ENCODE data around the gene GMDS. TPM values are rescaled to one million over a fixed set of nuclear protein-coding genes. Genes with fewer than 3 reads are reported as not detected.

The GMDS gene
- total and polyA plus RNA-seq, 2 of the 4 experiments (the other 2 are of a cell fraction) = 7.3 to 21.9 TPM

DNA sequence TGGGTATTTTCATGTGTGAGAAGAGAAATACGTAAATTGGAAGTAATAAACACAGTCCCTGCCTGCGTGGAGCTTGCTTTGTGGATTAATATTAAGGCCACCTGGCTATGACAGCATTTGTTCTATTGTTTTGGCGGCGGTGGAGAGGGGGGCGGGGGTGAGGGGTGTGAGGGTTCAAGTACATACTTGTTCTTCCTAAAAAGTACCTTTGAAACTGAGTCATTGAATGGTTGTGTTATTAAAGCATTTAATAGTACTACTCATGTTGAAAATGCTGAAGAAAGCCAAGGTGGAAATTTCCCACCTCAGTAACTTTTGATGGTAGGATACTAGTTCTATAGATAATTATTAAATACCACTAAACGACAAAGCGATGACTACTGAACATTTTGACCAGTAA, 540.7 kb downstream of the GMDS start:
- dilution Hi-C loops (cut with HindIII; ENCODE audit: low sequenced_read_pairs, unreplicated experiment) = no loop called here
- in situ Hi-C loops (cut with MboI; ENCODE audit: low sequenced_read_pairs) = no loop called here
- Histone ChIP-seq H2AK5ac (ENCODE audit: low read depth, low read length) (0 out of 2 replicates have a peak overlapping the region, but pooled peaks have one; percentile 11), H3K23ac (ENCODE audit: low read depth, low read length) (no peak overlapping the region), H4K20me1 (ENCODE audit: insufficient read depth, low read length) (no peaks in the 10 kb centered on the region), H3K27me3 (ENCODE audit: control insufficient read depth, insufficient read depth, low read length) (no peaks in the 10 kb centered on the region), H3K4me1 (ENCODE audit: control insufficient read depth, insufficient read depth, low read length) (peaks cover 21% of the 10 kb centered on the region), H4K5ac (ENCODE audit: low read depth, low read length) (no peak overlapping the region), H2AK9ac (replicated peaks; ENCODE audit: low read depth, low read length, poor library complexity) (no peak overlapping the region), H3K4me3 (ENCODE audit: insufficient read depth, low read depth, low read length) (no peak overlapping the region), H3K14ac (replicated peaks; ENCODE audit: low read depth, low read length) (no peak overlapping the region), H3K79me1 (ENCODE audit: low read depth in 1 of 2, low read length in 2 of 2) (0 out of 4 replicates have a peak, but pooled peaks cover 0 to 6% of the 10 kb centered on the region in 2 experiments), H2BK15ac (ENCODE audit: low read depth, low read length) (no peak overlapping the region), H3K9me1 (ENCODE audit: insufficient read depth, low read length) (peaks cover 26% of the 10 kb centered on the region), H3K4me2 (ENCODE audit: low read depth, low read length) (no peak overlapping the region), H4K91ac (ENCODE audit: insufficient read depth, low read depth, low read length) (no peak overlapping the region), H3K9me3 (ENCODE audit: control insufficient read depth, insufficient read depth, low read length) (no peaks in the 10 kb centered on the region), H4K8ac (ENCODE audit: low read depth in 2 of 2, low read length in 2 of 2) (no peak overlapping the region), H3K18ac (ENCODE audit: low read depth, low read length) (no peak overlapping the region), H2BK120ac (ENCODE audit: low read depth, low read length) (no peak overlapping the region), H3K27ac (ENCODE audit: insufficient read depth, low read length) (no peak overlapping the region), H2AFZ (replicated peaks; ENCODE audit: low read length, poor library complexity) (no peak overlapping the region), H3K4ac (ENCODE audit: low read depth, low read length) (no peak overlapping the region), H3K36me3 (ENCODE audit: control insufficient read depth, insufficient read depth, low read length) (no peaks in the 10 kb centered on the region), H3K9ac (ENCODE audit: low read depth, low read length) (no peak overlapping the region), H2BK5ac (ENCODE audit: low read depth, low read length, poor library complexity, severe bottlenecking) (no peak overlapping the region), H3K56ac (ENCODE audit: extremely low read depth, insufficient read depth, low read length) (no peak overlapping the region), H2BK20ac (ENCODE audit: low read depth, low read length) (no peak overlapping the region)
- no TSS peak for BruUV-seq (replicated peaks)
- ATAC-seq (ENCODE audit: low read depth) (no peak), DNase-seq (no peak)
- ChIA-PET POLR2A (ENCODE audit: unreplicated experiment) (no interaction called here), CTCF (no interaction called here)
- WGBS, 2 experiments (ENCODE audit: extremely low coverage in 2 of 2, insufficient read length in 1 of 2) = no CpG with 5 or more reads among the region's 7 CpGs
- intact Hi-C loops (cut with micrococcal nuclease) = no loop called here
- TF ChIP-seq RFX5 (IDR thresholded peaks at IDR 0.05; ENCODE audit: low read depth, low read length) (no peak), CTCF (conservative IDR thresholded peaks at IDR 0.05; ENCODE audit: low read depth, low read length) (no peak), POLR2A (IDR thresholded peaks at IDR 0.05; ENCODE audit: low read depth, low read length) (no peak), BHLHE40 (IDR thresholded peaks at IDR 0.05; ENCODE audit: low read depth, low read length) (no peak), MAFK (IDR thresholded peaks at IDR 0.05; ENCODE audit: low read depth, low read length) (no peak), CHD1 (IDR thresholded peaks at IDR 0.05; ENCODE audit: low read depth, low read length) (no peak), RAD21 (IDR thresholded peaks at IDR 0.05; ENCODE audit: low read length) (no peak)
- TF ChIP-seq, protein P1, sequence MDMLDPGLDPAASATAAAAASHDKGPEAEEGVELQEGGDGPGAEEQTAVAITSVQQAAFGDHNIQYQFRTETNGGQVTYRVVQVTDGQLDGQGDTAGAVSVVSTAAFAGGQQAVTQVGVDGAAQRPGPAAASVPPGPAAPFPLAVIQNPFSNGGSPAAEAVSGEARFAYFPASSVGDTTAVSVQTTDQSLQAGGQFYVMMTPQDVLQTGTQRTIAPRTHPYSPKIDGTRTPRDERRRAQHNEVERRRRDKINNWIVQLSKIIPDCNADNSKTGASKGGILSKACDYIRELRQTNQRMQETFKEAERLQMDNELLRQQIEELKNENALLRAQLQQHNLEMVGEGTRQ (IDR thresholded peaks at IDR 0.05; ENCODE audit: low read depth, low read length) = no peak
